ENCODE data around the gene IPO5.

GRCh38 chr13:98044301-98044700 is 90.8 kb downstream of the IPO5 start:
- TF ChIP-seq, protein P1, sequence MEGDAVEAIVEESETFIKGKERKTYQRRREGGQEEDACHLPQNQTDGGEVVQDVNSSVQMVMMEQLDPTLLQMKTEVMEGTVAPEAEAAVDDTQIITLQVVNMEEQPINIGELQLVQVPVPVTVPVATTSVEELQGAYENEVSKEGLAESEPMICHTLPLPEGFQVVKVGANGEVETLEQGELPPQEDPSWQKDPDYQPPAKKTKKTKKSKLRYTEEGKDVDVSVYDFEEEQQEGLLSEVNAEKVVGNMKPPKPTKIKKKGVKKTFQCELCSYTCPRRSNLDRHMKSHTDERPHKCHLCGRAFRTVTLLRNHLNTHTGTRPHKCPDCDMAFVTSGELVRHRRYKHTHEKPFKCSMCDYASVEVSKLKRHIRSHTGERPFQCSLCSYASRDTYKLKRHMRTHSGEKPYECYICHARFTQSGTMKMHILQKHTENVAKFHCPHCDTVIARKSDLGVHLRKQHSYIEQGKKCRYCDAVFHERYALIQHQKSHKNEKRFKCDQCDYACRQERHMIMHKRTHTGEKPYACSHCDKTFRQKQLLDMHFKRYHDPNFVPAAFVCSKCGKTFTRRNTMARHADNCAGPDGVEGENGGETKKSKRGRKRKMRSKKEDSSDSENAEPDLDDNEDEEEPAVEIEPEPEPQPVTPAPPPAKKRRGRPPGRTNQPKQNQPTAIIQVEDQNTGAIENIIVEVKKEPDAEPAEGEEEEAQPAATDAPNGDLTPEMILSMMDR (IDR thresholded peaks at IDR 0.05; ENCODE audit: low read length): no peak
- TF ChIP-seq EZH2 (IDR thresholded peaks at IDR 0.05; ENCODE audit: borderline replicate concordance, low read length): no peak
